Measurements from ENCODE around the gene DBH. TPM values are rescaled to one million over a fixed set of nuclear protein-coding genes. Genes with fewer than 3 reads are reported as not detected.

DBH gene
- polyA plus RNA-seq, 1 donor (not counting 4 experiments of a cell fraction or from before 2014, with no cell fraction given) = not detected

- Histone ChIP-seq H3K79me2 (ENCODE audit: control insufficient read depth, insufficient read depth, low read length) (no peaks in the 10 kb centered on the region), H3K9me3 (ENCODE audit: control insufficient read depth, low read depth, low read length) (no peaks in the 10 kb centered on the region), H3K9me1 (ENCODE audit: control insufficient read depth, extremely low read depth, insufficient read depth, low read length) (no peaks in the 10 kb centered on the region), H3K27me3 (ENCODE audit: control insufficient read depth, extremely low read depth, insufficient read depth, low read length) (peaks cover 62% of the 10 kb centered on the region), H4K20me1 (ENCODE audit: control insufficient read depth, extremely low read depth, insufficient read depth, low read length) (no peaks in the 10 kb centered on the region), H2AFZ (ENCODE audit: control insufficient read depth, low read length) (no peak overlapping the region), H3K36me3 (ENCODE audit: control insufficient read depth in 2 of 2, extremely low read depth in 1 of 2, insufficient read depth in 2 of 2, low read length in 2 of 2) (no peaks in the 10 kb centered on the region), H3K9ac (ENCODE audit: control insufficient read depth, extremely low read depth, insufficient read depth, low read length) (no peak overlapping the region), H3K4me3 (ENCODE audit: control insufficient read depth in 2 of 3, extremely low read depth in 1 of 3, insufficient read depth in 2 of 3, low read depth in 1 of 3, low read length in 3 of 3) (no peak overlapping the region), H3K4me2 (ENCODE audit: control insufficient read depth, extremely low read depth, insufficient read depth, low read depth, low read length) (no peak overlapping the region), H3K4me1 (ENCODE audit: control insufficient read depth, extremely low read depth, insufficient read depth, low read length) (peaks cover 5% of the 10 kb centered on the region), H3K27ac (ENCODE audit: control insufficient read depth, insufficient read depth, low read length) (no peak overlapping the region)
- DNase-seq (ENCODE audit: low read depth, low spot score) (no peak), FAIRE-seq (no peak)
- TF ChIP-seq EZH2 (IDR thresholded peaks at IDR 0.05; ENCODE audit: low read length) = no peak
- no peak for TF ChIP-seq CTCF (optimal IDR thresholded peaks at IDR 0.05 in 1 of 3, IDR thresholded peaks at IDR 0.05 in 1 of 3, conservative IDR thresholded peaks at IDR 0.05 in 1 of 3; ENCODE audit: extremely low read depth in 1 of 3, insufficient read depth in 2 of 3, low read length in 3 of 3)
- dilution Hi-C loops (cut with MboI; ENCODE audit: extremely low pct_ligation_motif_present, low sequenced_read_pairs) = no loop called here
Observed at GRCh38 chr9:133655701-133656100, 19.5 kb downstream of the DBH start.

GRCh38 chr9:133656211-133657119 is 20.3 kb downstream of the DBH start:
- TF ChIP-seq CTCF (optimal IDR thresholded peaks at IDR 0.05 in 1 of 3, IDR thresholded peaks at IDR 0.05 in 1 of 3, conservative IDR thresholded peaks at IDR 0.05 in 1 of 3; ENCODE audit: extremely low read depth in 1 of 3, insufficient read depth in 2 of 3, low read length in 3 of 3) (peak in 1 of 3 experiments; percentile 13), EZH2 (IDR thresholded peaks at IDR 0.05; ENCODE audit: low read length) (peak; percentile 13)
- H3K27me3 ChIP-seq (ENCODE audit: control insufficient read depth, extremely low read depth, insufficient read depth, low read length) = peaks cover 67% of the 10 kb centered on the region
- FAIRE-seq = no peak

More at GRCh38 chr9:133656211-133657119, 20.3 kb downstream of the DBH start:
- Histone ChIP-seq H3K4me2 (ENCODE audit: control insufficient read depth, extremely low read depth, insufficient read depth, low read depth, low read length) (no peak overlapping the region), H3K27ac (ENCODE audit: control insufficient read depth, insufficient read depth, low read length) (no peak overlapping the region), H2AFZ (ENCODE audit: control insufficient read depth, low read length) (no peak overlapping the region), H3K79me2 (ENCODE audit: control insufficient read depth, insufficient read depth, low read length) (no peaks in the 10 kb centered on the region), H3K9me1 (ENCODE audit: control insufficient read depth, extremely low read depth, insufficient read depth, low read length) (no peaks in the 10 kb centered on the region), H4K20me1 (ENCODE audit: control insufficient read depth, extremely low read depth, insufficient read depth, low read length) (no peaks in the 10 kb centered on the region), H3K4me1 (ENCODE audit: control insufficient read depth, extremely low read depth, insufficient read depth, low read length) (peaks cover 5% of the 10 kb centered on the region), H3K4me3 (ENCODE audit: control insufficient read depth in 2 of 3, extremely low read depth in 1 of 3, insufficient read depth in 2 of 3, low read depth in 1 of 3, low read length in 3 of 3) (no peak overlapping the region), H3K9ac (ENCODE audit: control insufficient read depth, extremely low read depth, insufficient read depth, low read length) (no peak overlapping the region), H3K36me3 (ENCODE audit: control insufficient read depth in 2 of 2, extremely low read depth in 1 of 2, insufficient read depth in 2 of 2, low read length in 2 of 2) (no peaks in the 10 kb centered on the region), H3K9me3 (ENCODE audit: control insufficient read depth, low read depth, low read length) (no peaks in the 10 kb centered on the region)
- DNase-seq (ENCODE audit: low read depth, low spot score) = no peak
- dilution Hi-C loops (cut with MboI; ENCODE audit: extremely low pct_ligation_motif_present, low sequenced_read_pairs) = no loop called here

All from keratinocyte (primary cell).